HG02943 (cell line): ENCODE measurements around the gene ZFAND2B.

ENCODE experiments used
- ATAC-seq: cut with Tn5 transposase; IDR thresholded peaks from one replicate; pipeline ENCODE4 v1.9.1; 2021; ENCODE audit warnings: mild to moderate bottlenecking, low read depth, moderate library complexity; ENCODE audit not compliant: unreplicated experiment

The ZFAND2B gene

DNA sequence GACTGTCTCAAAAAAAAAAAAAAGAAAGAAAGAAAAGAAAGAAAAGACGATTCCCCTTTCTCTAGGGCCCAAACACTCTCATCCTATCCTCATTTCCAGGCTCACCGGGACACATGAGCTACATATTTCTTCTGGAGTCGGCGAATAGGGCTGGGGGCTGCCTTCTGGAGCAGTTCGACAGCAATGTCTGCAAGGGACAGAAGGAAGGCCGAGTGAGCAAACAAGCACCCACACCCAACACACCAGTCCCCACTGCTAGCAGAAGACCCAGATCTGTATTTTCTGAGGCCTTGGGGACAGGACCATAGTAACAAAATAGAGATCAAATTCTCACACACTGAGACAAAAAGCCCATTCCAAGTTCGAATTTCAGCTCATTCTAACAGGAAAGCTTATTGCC, 31.1 kb upstream of the ZFAND2B start:
- no peak for ATAC-seq

DNA sequence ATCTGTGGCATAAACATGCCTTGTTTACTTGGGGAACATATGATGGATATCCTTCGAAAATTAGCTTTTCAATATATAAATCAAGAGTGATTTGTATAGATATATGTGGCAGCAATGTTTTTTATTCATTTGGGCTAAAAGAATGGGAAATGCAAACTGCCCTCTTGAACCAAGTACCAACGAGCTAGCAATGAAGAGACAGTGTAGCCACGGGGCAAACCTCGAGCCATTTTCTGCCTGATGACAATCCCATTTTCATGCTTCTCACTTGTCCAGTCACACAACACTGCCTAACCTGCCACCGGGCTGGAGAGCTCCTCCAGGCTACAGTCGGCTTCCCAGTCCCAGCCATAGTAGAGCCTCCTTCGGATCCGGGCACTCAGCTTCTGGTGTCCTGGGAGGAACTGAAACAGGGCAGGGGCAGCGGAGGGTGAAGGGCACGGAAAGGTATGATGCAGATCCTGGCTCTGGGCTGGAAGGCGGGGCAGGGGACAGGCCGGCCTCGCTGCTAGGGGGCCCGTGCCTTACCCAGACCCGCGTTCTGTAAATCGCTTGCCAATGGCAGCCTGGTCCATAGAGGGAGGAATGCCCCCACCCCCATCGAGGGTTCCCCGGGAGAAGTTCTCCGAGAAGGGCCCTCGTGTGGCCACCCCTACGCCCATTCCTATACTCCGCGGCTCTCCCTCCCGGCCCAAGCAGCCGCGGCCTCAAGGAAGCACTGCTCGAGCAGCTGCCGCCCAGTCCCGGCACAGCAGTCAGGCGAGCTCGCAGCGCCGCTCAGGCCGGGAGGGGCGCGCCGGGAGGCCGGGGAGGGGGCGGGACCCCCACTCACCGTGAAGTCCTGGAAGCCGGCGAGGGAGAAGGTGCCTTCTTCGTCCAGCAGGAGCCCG, 30.4 kb upstream of the ZFAND2B start:
- ATAC-seq: peak; percentile 23

DNA sequence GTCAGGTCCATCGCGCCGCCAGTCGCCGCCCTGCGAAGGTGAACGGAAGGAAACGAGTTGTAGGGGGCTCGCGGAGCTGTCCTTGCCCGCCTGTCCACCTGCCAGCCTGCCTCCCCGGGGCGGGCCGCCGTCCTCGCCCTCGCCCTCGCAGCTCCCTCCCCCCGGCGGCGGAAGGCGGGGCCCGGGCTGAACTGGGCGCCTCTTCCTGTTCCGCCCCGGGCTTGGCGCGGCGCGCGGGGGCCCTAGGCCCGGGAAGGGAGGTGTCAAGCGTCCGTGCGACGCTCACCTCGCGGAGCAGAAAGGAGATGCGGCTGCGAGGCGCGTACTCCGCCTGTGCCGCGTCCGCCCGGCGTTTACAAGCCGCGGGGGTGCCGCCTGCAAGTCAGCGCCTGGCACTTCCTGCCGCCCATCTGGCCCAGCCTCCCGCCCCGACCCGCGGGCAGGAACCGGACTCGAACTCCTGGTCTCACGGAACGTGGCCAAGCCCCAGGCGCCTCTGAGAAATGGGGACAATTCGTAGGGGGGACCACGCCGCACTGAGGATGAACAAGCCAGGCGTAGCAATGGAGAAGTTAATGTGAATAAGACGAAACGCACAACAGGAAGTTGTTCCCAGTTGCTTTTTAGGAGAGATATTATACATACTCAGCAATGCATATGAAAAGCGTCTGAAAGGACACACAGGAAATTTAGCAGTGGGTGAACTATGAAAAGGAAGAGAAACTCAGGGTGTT, 29.6 kb upstream of the ZFAND2B start, which contains the start of gene CNPPD1:
Gene CNPPD1 (minus strand): TSS at position 108 of the 734 bp plus-strand sequence. CDS start 97 bp downstream, at position 11.
- peak; percentile 55 for ATAC-seq

DNA sequence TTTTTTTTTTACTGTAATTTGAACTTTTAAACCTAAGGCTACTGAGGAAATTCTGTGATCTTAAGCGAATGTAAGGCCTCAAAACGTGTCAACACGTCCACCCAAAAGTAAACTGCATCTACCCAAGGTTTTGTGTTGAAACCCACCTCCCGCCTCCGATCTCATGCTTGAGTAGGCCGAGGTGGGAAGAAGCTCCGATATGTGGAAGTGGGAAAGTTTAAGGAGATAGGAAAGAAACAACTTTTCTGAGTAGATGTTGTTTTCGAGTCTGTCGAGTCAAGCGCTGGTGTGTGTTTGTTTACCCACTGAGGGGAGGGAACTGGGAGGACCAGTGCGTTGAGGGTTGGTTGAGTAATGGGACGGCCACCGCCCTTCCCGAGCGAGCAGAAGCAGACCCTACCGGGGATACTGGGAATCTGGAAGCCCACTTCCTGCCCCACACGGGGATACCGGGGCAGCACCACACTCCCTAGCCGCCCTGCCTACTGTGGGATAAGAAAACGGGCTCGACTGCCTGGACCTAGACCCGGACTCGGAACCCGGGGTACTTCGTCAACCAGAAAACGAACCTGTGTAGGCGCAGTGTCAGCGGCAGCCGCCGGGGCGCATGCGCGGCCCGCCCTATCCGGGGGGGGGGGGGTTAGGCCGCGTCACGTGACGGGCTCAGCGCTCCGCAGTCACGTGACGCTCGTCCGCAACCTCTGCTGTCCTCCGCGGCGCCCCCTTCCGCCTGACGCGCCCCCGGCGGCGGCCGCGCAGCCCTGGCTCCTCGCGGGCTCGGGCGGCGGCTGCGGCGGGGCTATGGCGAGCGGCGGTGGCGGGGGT, 28.8 kb upstream of the ZFAND2B start, which contains the start of gene RETREG2:
Gene RETREG2 (plus strand): TSS at position 724 of the 825 bp plus-strand sequence. CDS start 78 bp downstream, at position 802.
- ATAC-seq: no peak

DNA sequence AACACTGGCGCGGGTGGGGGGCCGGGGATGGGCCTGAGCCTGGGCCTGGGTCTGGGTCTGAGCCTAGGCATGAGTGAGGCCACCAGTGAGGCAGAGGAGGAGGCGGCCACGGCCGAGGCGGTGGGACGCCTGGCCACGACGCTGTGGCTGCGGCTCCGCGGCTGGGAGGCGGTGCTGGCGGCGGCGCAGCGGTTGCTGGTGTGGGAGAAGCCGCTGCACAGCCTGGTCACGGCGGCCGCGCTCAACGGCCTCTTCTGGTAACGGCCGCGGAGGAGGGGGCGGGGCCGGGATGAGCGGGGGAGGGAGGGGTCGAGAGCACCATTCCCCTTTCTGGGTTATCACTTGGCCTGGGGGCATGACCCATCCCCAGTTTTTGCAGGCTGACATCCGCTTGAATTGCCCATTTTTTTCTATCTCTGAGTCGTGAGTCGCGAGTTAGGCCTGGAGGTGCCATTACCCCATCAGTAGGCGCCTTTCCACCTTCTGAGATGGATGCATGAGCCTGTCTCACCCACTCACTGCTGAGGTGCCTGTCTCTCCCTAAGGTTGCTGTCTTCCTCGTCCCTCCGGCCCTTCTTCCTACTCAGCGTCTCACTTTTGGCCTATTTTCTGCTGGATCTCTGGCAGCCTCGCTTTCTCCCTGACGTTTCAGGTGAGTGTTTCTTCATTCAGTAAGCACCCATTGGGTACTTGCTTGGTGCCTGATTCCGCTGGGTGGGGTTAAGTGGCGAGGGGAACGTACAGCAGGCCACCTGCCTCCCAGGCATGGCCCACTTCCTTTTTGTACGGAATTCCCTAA, 28.0 kb upstream of the ZFAND2B start:
- no peak for ATAC-seq

DNA sequence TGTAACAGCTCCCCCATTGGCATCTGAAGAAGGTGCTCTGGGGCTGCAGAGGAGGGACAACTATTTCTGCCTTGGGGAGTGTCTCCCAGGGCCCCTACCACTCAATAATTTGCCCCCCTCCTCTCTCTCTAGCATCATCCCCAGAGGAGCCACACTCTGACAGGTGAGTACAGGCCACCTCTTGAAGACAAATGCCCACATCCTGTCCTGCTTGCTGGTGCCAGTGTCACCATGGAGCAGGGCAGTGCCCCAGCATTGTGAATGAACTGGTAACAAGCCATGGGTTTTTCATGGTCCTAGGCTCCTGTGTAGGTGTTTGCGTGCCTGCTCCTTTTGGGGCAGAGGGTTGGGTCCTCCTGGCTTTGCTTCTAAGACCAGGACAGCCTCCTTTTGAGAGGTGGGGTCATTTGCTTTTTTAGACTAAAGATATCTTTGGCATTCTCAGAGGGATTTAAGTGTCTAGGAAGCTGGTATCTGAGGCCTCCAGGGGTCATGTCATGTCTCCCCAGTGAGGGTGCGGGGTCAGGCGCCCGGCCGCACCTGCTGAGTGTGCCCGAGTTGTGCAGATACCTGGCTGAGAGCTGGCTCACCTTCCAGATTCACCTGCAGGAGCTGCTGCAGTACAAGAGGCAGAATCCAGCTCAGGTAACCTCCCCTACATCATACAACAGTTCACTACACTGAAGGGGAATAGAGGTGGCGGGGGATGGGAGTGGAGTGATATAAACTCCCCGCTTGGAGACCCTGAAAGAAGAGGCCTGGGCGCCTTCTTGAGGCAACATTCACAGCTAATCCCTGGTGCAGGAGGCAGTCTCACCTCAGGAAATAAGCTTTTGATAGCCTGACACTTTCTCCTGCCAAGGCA, 26.7 kb upstream of the ZFAND2B start:
- no peak for ATAC-seq

DNA sequence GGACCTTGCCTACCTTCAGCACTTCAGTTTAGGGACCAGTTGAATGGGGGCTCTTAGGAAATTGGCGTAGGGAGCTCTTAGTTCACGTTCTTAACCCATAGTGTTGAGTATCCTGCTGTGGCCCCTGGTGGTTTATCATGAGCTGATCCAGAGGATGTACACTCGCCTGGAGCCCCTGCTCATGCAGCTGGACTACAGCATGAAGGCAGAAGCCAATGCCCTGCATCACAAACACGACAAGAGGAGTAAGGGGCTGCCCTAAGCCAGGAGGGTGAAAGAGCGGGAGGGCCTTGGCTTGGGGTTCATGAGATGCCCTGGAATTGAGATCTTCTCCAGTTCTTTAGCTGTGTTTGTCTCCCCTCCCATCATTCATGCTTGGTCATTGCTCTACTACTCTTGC, 25.6 kb upstream of the ZFAND2B start:
- ATAC-seq: no peak

DNA sequence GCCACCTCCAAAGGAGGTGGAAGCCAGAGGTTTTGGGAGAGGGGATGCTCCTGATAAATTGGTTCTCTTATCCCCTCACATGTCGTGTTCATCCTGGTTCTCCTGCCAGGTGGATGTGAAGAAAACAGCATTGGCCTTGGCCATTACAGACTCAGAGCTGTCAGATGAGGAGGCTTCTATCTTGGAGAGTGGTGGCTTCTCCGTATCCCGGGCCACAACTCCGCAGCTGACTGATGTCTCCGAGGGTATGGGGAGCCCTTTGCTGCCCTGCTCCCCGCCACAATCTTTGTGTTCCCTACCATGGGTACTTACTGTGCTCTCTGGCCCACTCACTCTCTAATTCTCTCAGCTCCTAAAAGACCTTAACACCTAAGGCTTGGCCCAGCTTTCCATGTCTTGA, 25.1 kb upstream of the ZFAND2B start:
- ATAC-seq: no peak

DNA sequence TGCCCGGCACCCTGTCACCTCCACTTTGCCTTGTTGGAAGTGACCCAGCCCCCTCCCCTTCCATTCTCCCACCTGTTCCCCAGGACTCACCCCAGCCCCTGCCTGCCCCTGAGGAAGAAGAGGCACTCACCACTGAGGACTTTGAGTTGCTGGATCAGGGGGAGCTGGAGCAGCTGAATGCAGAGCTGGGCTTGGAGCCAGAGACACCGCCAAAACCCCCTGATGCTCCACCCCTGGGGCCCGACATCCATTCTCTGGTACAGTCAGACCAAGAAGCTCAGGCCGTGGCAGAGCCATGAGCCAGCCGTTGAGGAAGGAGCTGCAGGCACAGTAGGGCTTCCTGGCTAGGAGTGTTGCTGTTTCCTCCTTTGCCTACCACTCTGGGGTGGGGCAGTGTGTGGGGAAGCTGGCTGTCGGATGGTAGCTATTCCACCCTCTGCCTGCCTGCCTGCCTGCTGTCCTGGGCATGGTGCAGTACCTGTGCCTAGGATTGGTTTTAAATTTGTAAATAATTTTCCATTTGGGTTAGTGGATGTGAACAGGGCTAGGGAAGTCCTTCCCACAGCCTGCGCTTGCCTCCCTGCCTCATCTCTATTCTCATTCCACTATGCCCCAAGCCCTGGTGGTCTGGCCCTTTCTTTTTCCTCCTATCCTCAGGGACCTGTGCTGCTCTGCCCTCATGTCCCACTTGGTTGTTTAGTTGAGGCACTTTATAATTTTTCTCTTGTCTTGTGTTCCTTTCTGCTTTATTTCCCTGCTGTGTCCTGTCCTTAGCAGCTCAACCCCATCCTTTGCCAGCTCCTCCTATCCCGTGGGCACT, 24.0 kb upstream of the ZFAND2B start:
- ATAC-seq: no peak

DNA sequence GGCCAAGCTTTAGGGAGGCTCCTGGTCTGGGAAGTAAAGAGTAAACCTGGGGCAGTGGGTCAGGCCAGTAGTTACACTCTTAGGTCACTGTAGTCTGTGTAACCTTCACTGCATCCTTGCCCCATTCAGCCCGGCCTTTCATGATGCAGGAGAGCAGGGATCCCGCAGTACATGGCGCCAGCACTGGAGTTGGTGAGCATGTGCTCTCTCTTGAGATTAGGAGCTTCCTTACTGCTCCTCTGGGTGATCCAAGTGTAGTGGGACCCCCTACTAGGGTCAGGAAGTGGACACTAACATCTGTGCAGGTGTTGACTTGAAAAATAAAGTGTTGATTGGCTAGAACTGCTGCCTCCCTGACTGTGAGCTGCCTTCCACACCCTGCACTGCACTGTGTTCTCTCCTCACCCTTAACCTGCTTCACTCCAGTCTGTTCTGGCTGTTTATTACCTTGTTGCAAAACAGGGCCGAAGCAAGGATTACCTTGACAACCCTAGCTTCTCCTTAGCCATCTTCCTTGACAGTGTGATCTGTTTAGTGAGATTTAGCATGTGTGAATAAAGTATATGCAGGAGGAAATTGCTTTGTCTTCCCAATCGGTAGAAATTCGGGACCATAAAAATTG, 23.3 kb upstream of the ZFAND2B start:
- ATAC-seq: no peak

DNA sequence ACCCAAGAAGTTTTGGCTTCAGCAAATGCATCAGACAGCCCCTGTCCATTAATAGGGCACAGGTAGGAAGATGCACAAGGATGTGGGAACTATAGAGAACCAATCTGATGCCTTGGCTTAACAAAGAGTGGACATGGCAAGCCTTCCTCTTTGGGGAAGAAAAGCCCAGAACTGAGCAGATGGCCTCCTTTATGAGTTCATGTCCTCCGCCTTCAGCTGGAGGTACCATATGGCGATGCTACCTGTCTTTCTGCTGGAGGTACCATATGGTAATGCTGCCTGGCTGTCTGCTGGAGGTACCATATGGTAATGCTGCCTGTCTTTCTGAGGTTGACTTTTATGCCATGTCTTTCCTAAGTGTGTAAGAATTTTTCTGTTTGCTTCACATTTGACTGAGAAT, 22.5 kb upstream of the ZFAND2B start:
- ATAC-seq: no peak

DNA sequence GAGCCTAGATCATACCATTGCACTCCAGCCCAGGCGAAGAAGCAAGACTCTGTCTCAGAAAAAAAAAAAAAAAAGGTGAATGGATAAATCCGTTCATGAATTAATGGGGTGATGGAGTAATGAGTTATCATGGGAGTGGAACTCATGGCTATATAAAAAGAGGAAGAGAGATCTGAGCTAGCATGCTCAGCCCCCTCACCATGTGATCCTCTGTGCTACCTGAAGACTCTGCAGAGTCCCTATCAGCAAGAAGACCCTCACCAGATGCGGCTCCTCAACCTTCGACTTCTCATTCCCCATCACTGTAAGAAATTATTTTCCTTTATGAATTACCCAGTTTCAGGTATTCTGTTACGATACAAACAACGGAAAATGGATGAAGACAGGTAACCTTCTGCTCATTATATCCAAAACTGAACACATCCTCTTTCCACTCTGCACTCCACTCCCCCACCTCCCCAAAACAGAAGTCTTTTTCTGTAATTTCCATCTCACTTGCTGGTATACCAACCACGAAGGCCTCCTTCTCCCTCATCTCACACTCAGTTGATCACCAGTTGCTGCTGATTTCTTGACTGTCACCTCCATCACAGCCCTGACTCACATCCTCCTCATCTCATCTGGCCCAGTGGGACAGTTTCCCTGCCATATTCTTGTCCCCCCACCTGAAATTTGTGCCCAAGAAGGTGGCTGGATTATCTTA, 19.7 kb upstream of the ZFAND2B start:
- no peak for ATAC-seq

DNA sequence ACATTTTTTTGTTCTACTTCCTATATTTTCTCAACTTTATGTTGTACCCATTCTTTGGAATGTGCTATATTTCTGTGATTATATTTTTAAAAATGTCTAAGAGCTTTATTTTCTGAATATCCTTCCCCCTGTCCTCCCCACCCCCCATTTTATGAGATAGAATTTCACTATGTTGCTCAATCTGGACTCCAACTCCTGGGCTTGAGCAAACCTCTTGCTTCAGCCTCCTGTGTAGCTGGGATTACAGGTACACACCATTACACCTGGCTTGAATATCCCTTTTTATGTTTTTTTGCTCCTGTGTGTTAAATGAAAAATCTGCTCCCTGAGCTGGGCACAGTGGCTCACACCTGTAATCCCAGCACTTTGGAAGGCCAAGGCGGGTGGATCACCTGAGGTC, 9.2 kb upstream of the ZFAND2B start:
- ATAC-seq: no peak

DNA sequence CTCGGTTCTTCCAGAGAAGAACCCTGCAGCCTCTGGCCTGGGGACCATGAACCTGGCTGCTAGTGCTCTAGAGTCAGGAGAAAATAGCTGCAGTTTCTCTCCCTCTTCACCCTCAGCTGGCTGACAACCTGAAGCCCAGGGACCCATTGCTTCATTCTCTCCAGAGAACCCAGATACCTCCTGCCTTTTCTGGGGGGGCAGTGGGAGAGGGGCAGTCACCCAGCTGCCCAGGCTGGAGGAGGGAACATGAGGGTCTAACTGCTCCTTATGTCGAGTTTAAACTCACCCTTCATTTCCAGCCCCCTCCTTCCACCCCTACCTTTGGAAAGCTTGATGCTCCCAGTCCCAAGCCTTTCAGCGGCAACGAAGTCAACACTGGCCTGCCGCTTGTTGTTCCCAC, 7.6 kb upstream of the ZFAND2B start:
- ATAC-seq: no peak

DNA sequence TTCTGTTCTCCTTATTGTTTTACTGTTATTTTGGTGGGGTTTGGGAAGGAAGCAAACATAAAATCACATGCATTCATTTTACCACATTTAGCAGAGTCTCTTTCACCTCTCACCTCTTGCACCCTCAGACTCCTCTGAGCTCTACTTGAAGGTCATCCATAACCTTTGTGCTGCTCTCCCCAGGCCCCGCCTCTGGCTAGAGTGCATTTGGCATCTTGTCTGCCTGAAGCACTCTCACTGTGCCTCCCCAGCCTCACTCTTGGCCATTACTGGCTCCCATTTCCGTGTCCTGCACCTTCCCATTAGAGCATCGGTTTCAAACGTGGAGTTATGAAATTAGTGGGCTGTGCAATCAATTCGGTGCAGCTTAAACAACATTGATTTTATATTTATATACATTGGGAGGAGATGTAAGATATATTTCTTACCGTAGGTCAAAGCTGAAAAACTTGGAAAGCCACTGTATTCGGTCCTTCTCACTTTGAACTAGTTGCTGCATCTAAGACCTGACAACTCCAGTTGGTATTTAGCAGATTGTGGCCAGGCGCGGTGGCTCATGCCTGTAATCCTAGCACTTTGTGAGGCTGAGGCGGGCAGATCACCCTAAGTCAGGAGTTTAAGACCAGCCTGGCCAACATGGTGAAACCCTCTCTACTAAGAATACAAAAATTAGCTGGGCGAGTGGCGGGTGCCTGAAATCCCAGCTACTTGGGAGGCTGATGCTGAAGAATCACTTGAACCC, 6.9 kb upstream of the ZFAND2B start:
- no peak for ATAC-seq
